ENCODE results near the gene ZCCHC7.

DNA sequence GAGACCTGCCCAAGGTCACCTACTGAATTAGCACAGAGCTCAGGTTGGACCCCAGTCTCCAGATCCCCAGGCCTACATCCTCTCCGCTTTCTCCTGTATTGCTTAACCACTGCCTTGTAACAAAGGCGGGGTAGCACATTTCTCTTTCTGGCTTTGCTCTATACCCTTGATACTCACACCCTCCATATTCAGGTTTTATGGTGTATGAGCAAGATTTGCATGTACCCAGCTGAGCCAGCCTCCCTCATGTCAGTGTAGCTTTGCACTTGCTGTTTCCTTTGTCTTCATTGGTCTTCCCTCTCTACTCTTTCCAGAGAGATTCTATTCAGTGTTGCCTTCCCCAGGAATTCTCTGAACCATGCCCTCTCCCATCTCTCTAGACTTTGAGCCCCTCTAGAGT lies 19.6 kb upstream of the ZCCHC7 start:
- TF ChIP-seq POLR2A (IDR thresholded peaks at IDR 0.05; ENCODE audit: low read depth) (no peak), POLR2AphosphoS5 (IDR thresholded peaks at IDR 0.05) (no peak)
- TF ChIP-seq, protein P1, sequence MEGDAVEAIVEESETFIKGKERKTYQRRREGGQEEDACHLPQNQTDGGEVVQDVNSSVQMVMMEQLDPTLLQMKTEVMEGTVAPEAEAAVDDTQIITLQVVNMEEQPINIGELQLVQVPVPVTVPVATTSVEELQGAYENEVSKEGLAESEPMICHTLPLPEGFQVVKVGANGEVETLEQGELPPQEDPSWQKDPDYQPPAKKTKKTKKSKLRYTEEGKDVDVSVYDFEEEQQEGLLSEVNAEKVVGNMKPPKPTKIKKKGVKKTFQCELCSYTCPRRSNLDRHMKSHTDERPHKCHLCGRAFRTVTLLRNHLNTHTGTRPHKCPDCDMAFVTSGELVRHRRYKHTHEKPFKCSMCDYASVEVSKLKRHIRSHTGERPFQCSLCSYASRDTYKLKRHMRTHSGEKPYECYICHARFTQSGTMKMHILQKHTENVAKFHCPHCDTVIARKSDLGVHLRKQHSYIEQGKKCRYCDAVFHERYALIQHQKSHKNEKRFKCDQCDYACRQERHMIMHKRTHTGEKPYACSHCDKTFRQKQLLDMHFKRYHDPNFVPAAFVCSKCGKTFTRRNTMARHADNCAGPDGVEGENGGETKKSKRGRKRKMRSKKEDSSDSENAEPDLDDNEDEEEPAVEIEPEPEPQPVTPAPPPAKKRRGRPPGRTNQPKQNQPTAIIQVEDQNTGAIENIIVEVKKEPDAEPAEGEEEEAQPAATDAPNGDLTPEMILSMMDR (IDR thresholded peaks at IDR 0.05), result no peak
